DOHH2 (cell line): ENCODE measurements around the gene MESD.

Experiments
- EZH2phosphoT487 ChIP-seq: fragments of 200-600 bp; sonication (generic); IDR thresholded peaks from 2 replicates; pipeline ENCODE4 v1.6.1; 2017; ENCODE audit warnings: borderline replicate concordance, mild to moderate bottlenecking, antibody characterized with exemption, low read length, moderate library complexity, mixed read lengths
- TF ChIP-seq, protein P1 (sequence below): fragments of 200-600 bp; sonication (generic); IDR thresholded peaks from one replicate; pipeline ENCODE4 v1.5.1; 2014; ENCODE audit warnings: antibody characterized with exemption, mild to moderate bottlenecking, low read depth, low read length; ENCODE audit not compliant: poor library complexity, severe bottlenecking

GRCh38 chr15:80991421-80991820 lies 1.8 kb upstream of the MESD start:
- TF ChIP-seq, protein P1, sequence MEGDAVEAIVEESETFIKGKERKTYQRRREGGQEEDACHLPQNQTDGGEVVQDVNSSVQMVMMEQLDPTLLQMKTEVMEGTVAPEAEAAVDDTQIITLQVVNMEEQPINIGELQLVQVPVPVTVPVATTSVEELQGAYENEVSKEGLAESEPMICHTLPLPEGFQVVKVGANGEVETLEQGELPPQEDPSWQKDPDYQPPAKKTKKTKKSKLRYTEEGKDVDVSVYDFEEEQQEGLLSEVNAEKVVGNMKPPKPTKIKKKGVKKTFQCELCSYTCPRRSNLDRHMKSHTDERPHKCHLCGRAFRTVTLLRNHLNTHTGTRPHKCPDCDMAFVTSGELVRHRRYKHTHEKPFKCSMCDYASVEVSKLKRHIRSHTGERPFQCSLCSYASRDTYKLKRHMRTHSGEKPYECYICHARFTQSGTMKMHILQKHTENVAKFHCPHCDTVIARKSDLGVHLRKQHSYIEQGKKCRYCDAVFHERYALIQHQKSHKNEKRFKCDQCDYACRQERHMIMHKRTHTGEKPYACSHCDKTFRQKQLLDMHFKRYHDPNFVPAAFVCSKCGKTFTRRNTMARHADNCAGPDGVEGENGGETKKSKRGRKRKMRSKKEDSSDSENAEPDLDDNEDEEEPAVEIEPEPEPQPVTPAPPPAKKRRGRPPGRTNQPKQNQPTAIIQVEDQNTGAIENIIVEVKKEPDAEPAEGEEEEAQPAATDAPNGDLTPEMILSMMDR: no peak
- no peak for TF ChIP-seq EZH2phosphoT487
